Endothelial cell of umbilical vein (primary cell): ENCODE data around the gene ITGA3. TPM values are rescaled to one million over a fixed set of nuclear protein-coding genes. Genes with fewer than 3 reads are reported as not detected.

Experiments
- BruUV-seq: library from RNA; stranded (reverse); fragments of 400-500 nt; replicated peaks from 2 replicates; lab custom pipeline; 2021; lab: Mats Ljungman, UMichigan
- CTCF ChIA-PET: fragments of 300-600, 350-600 bp; sonication (Branson Sonifier 250); formaldehyde crosslinking; loops from one replicate; lab custom pipeline; 2021; ENCODE audit warnings: antibody characterized with exemption, inconsistent platforms; lab: Charles Lee
- POLR2A ChIA-PET: fragments of 300-600, 350-600 bp; sonication (Branson Sonifier 250); formaldehyde crosslinking; loops from one replicate; lab custom pipeline; 2021; ENCODE audit warnings: antibody characterized with exemption, inconsistent platforms; lab: Charles Lee
- DNase-seq: peaks from one replicate; pipeline ENCODE4 v3.0.0-alpha.2; 2011; ENCODE audit warnings: low read depth, low spot score
- FAIRE-seq: peaks from 2 replicates; lab custom pipeline; 2011; peaks lifted over from hg19 to GRCh38; lab: Jason Lieb, UNC
- H2AFZ ChIP-seq: 2 replicates; pipeline ENCODE4 v1.6.0; 2012; ENCODE audit warnings: low read depth, low read length, control low read depth, inconsistent platforms
- H3K27ac ChIP-seq: 2 replicates; pipeline ENCODE4 v1.5.1; 2011; ENCODE audit warnings: low read depth, mild to moderate bottlenecking, control low read depth, low read length, moderate library complexity; ENCODE audit not compliant: insufficient read depth
- H3K27me3 ChIP-seq, 2 experiments: 2 replicates each; pipeline versions ENCODE4 v1.6.0 to v1.6.1; 2011; ENCODE audit warnings: low read length in 2 of 2, mixed read lengths in 1 of 2; ENCODE audit not compliant: control insufficient read depth in 2 of 2, insufficient read depth in 2 of 2
- H3K36me3 ChIP-seq, 2 experiments: 2 replicates in 1 of 2; 3 replicates in 1 of 2; pipeline ENCODE4 v1.5.1; 2011; ENCODE audit warnings: low read length in 2 of 2, mild to moderate bottlenecking in 1 of 2, moderate library complexity in 1 of 2; ENCODE audit not compliant: control insufficient read depth in 2 of 2, insufficient read depth in 2 of 2; ENCODE audit errors: extremely low read depth in 1 of 2
- H3K4me1 ChIP-seq: 3 replicates; pipeline ENCODE4 v1.5.1; 2011; ENCODE audit warnings: mild to moderate bottlenecking, low read length; ENCODE audit not compliant: control insufficient read depth, insufficient read depth; ENCODE audit errors: extremely low read depth
- H3K4me2 ChIP-seq: 2 replicates; pipeline ENCODE4 v1.6.1; 2011; ENCODE audit warnings: low read length, control low read depth, mixed read lengths; ENCODE audit not compliant: insufficient read depth
- H3K4me3 ChIP-seq, 3 experiments: fragments of 200-600 bp in 1 of 3; sonication (generic), shearing (Covaris generic) in 1 of 3; replicated peaks in 1 of 3; 2 replicates each; pipeline ENCODE4 v1.5.1; 2011 to 2016; ENCODE audit warnings: control low read depth in 3 of 3, low read length in 3 of 3, mild to moderate bottlenecking in 2 of 3, inconsistent platforms in 1 of 3, low read depth in 1 of 3, moderate library complexity in 1 of 3; ENCODE audit not compliant: insufficient read depth in 1 of 3
- H3K79me2 ChIP-seq: 2 replicates; pipeline ENCODE4 v1.6.0; 2012; ENCODE audit warnings: low read length, inconsistent platforms; ENCODE audit not compliant: control insufficient read depth, insufficient read depth
- H3K9ac ChIP-seq: replicated peaks from 2 replicates; pipeline ENCODE3; 2011; ENCODE audit warnings: low read length, control low read depth; ENCODE audit not compliant: insufficient read depth; ENCODE audit errors: extremely low read depth
- H3K9me1 ChIP-seq: replicated peaks from 3 replicates; pipeline ENCODE4 v1.6.0; 2011; ENCODE audit warnings: mild to moderate bottlenecking, low read length; ENCODE audit not compliant: control insufficient read depth, insufficient read depth; ENCODE audit errors: extremely low read depth
- H3K9me3 ChIP-seq: replicated peaks from 2 replicates; pipeline ENCODE4 v1.5.1; 2012; ENCODE audit warnings: low read length, inconsistent platforms; ENCODE audit not compliant: control insufficient read depth, insufficient read depth
- H4K20me1 ChIP-seq: replicated peaks from 2 replicates; pipeline ENCODE3; 2011; ENCODE audit warnings: mild to moderate bottlenecking, low read length; ENCODE audit not compliant: control insufficient read depth, insufficient read depth; ENCODE audit errors: extremely low read depth
- CTCF ChIP-seq, 2 donors: IDR thresholded peaks; 1 replicate in 1 of 2; 2 replicates in 1 of 2; pipeline ENCODE4 v1.5.1; 2011; ENCODE audit warnings: low read length in 2 of 2, mild to moderate bottlenecking in 2 of 2, moderate library complexity in 2 of 2, control low read depth in 1 of 2, inconsistent platforms in 1 of 2, low read depth in 1 of 2; ENCODE audit not compliant: insufficient read depth in 1 of 2; ENCODE audit errors: extremely low read depth in 1 of 2
- EZH2 ChIP-seq: IDR thresholded peaks from 2 replicates; pipeline ENCODE4 v1.6.1; 2012; ENCODE audit warnings: borderline replicate concordance, low read depth, mild to moderate bottlenecking, moderate library complexity, low read length, inconsistent platforms; ENCODE audit not compliant: severe bottlenecking
- FOS ChIP-seq: IDR thresholded peaks from 2 replicates; pipeline ENCODE4 v1.6.1; 2011; ENCODE audit warnings: mild to moderate bottlenecking, low read length, moderate library complexity, borderline replicate concordance; ENCODE audit not compliant: insufficient read depth
- GATA2 ChIP-seq: IDR thresholded peaks from 2 replicates; pipeline ENCODE4 v1.7.0; 2011; ENCODE audit warnings: low read depth, mild to moderate bottlenecking, moderate library complexity, mixed read lengths, low read length; ENCODE audit not compliant: insufficient read length, insufficient read depth
- JUN ChIP-seq: IDR thresholded peaks from 2 replicates; pipeline ENCODE4 v1.6.1; 2011; ENCODE audit warnings: borderline replicate concordance, low read depth; ENCODE audit not compliant: insufficient read length, insufficient read depth
- MAX ChIP-seq: IDR thresholded peaks from 2 replicates; pipeline ENCODE4 v1.6.1; 2011; ENCODE audit not compliant: insufficient read depth, insufficient read length
- MYC ChIP-seq: IDR thresholded peaks from one replicate; pipeline ENCODE4 v1.6.1; 2011; ENCODE audit warnings: mild to moderate bottlenecking, low read depth, low read length
- POLR2A ChIP-seq: IDR thresholded peaks from 2 replicates; pipeline ENCODE4 v1.6.1; 2012; ENCODE audit warnings: low read depth, mild to moderate bottlenecking, control low read depth, low read length
- POLR2AphosphoS5 ChIP-seq: IDR thresholded peaks from 2 replicates; pipeline ENCODE4 v1.6.1; 2012; ENCODE audit warnings: low read depth, mild to moderate bottlenecking, control low read depth, low read length, moderate library complexity; ENCODE audit not compliant: insufficient read depth
- dilution Hi-C: fragments of 300-500 bp; cut with MboI; formaldehyde crosslinking; loops from one replicate; pipeline ENCODE4 v1.15.0; 2019; ENCODE audit warnings: low sequenced_read_pairs; ENCODE audit not compliant: extremely low pct_ligation_motif_present
- intact Hi-C: fragments of 100-400 bp; cut with micrococcal nuclease; formaldehyde crosslinking; loops from one replicate; pipeline ENCODE4 v1.10.0; 2022
- polyA plus RNA-seq, 4 experiments: library from polyadenylated mRNA; depleted of rRNA in 3 of 4; stranded (reverse) in 3 of 4; unstranded in 1 of 4; fragments of >200 nt; gene quantifications; 2 replicates each; pipeline versions ENCODE4 v1.2.1 to v1.2.3, GENCODE V29; 2011 to 2012; ENCODE audit warnings: missing spikeins in 1 of 4
- total RNA-seq: library from RNA; stranded (reverse); gene quantifications from 2 replicates; pipeline ENCODE4 v1.2.3, GENCODE V29; 2021

ITGA3 gene
- total and polyA plus RNA-seq, 2 donors (not counting 3 experiments of a cell fraction or from before 2014, with no cell fraction given) = 92.7 to 112 TPM

GRCh38 chr17:50020841-50021599, 34.9 kb upstream of the ITGA3 start:
- Histone ChIP-seq H2AFZ (no peak overlapping the region), H3K79me2 (no peaks in the 10 kb centered on the region), H3K9me3 (no peaks in the 10 kb centered on the region), H3K4me2 (no peak overlapping the region), H3K36me3 (no peaks in the 10 kb centered on the region), H3K4me3 (no peak overlapping the region), H3K27ac (no peak overlapping the region), H4K20me1 (no peaks in the 10 kb centered on the region), H3K27me3 (peaks cover 3 to 8% of the 10 kb centered on the region in 2 experiments), H3K4me1 (no peaks in the 10 kb centered on the region), H3K9me1 (no peaks in the 10 kb centered on the region), H3K9ac (no peak overlapping the region)
- POLR2A ChIA-PET = interaction anchor here (0.6 kb wide), 1 partner anchor 73 kb away, joined by 5 read pairs; no protein-coding TSS in a partner anchor
- CTCF ChIA-PET = interaction anchor here (1.0 to 1.2 kb wide), 3 partner anchors 24 to 73 kb away, joined by 3 to 6 read pairs (median 3); no protein-coding TSS in a partner anchor
- FAIRE-seq (no peak), DNase-seq (no peak)
- dilution Hi-C loops (no loop called here), intact Hi-C loops (no loop called here)
- no TSS peak for BruUV-seq
- TF ChIP-seq EZH2 = no peak
- no peak for TF ChIP-seq MYC
- no peak for TF ChIP-seq MAX
- TF ChIP-seq CTCF (IDR thresholded peaks at IDR 0.05; ENCODE audit: extremely low read depth in 1 of 2, insufficient read depth in 1 of 2, low read depth in 1 of 2, low read length in 2 of 2) = no peak
- no peak for TF ChIP-seq JUN
- TF ChIP-seq FOS = no peak
- TF ChIP-seq GATA2 = no peak
- TF ChIP-seq POLR2AphosphoS5 = no peak
- TF ChIP-seq POLR2A = no peak
